Brain microvascular endothelial cell (primary cell): ENCODE data around the gene NFKBIE.

Source experiments
- DNase-seq: peaks from one replicate; pipeline ENCODE4 v3.0.0-alpha.2; 2020
- H3K27ac ChIP-seq: fragments of 250-450 bp; sonication (Bioruptor Pico); 2 replicates; pipeline ENCODE4 v1.5.1; 2020; ENCODE audit warnings: mild to moderate bottlenecking, moderate library complexity
- H3K27me3 ChIP-seq: fragments of 250-450 bp; sonication (Bioruptor Pico); replicated peaks from 2 replicates; pipeline ENCODE4 v1.5.1; 2020; ENCODE audit warnings: mild to moderate bottlenecking
- H3K36me3 ChIP-seq: fragments of 250-450 bp; sonication (Bioruptor Pico); replicated peaks from 2 replicates; pipeline ENCODE4 v1.5.1; 2020; ENCODE audit warnings: mild to moderate bottlenecking
- H3K4me3 ChIP-seq: 2 replicates; pipeline ENCODE4 v1.5.1; 2011; ENCODE audit warnings: low read depth, mild to moderate bottlenecking, control low read depth, low read length, moderate library complexity
- in situ Hi-C: cut with HindIII; loops from 2 replicates; pipeline ENCODE4 v1.10.0; 2017; ENCODE audit warnings: low sequenced_read_pairs, low pct_ligation_motif_present
- TF ChIP-seq, protein P1 (sequence below): IDR thresholded peaks from 2 replicates; pipeline ENCODE4 v1.5.1; 2011; ENCODE audit warnings: low read depth, mild to moderate bottlenecking, moderate library complexity, low read length, control low read depth, inconsistent platforms; ENCODE audit errors: missing control alignments

The NFKBIE gene

DNA sequence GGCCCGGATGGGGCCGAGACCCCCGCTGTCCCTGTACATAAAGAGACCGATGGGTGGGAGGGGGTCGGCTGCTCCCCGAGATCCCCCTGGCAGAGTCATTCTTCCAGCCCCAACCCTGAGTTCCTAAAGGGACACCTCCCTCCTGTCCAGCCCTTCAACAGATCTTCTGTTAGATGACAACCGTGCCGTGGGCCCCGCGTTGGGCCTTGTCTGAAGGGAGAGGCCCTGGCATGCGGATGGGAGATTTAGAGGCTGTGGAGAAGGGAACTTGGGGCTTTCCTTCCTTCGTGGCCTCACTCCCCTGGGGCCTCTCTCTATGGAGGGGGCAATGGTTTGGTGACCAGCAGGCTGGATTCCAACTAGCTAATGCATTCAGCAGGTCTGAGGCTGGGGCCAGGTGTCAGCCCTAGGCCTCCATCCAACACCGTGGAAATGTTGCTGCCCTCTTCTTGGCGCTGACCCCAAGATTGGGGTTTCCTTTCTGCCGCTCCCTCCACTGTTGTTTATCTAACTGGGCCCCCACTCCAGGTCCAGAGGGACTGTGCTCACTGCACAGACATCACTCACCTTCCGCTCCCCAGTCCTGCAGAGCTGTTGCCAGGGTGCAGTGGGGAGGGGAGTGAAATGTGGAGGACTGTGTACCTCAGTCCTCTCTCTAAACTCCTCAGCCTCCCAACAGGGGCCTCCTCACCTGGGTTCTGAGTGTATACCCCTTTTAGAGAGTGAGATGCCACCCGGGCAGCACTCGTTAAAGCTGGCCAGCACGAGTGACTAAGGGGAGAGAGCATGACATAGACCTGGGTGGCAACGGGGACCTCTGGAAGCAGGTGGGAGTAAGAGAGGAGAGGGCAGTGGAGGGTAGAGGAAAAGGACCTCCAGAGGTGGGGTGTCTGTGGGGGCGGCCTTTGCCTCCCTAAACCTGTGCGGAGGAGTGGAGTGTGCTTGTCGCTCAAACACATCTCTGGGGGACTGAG, 11.6 kb upstream of the NFKBIE start:
- Histone ChIP-seq H3K27ac (no peak overlapping the region), H3K4me3 (no peak overlapping the region), H3K27me3 (peaks cover 28% of the 10 kb centered on the region), H3K36me3 (no peaks in the 10 kb centered on the region)
- no peak for DNase-seq
- TF ChIP-seq, protein P1, sequence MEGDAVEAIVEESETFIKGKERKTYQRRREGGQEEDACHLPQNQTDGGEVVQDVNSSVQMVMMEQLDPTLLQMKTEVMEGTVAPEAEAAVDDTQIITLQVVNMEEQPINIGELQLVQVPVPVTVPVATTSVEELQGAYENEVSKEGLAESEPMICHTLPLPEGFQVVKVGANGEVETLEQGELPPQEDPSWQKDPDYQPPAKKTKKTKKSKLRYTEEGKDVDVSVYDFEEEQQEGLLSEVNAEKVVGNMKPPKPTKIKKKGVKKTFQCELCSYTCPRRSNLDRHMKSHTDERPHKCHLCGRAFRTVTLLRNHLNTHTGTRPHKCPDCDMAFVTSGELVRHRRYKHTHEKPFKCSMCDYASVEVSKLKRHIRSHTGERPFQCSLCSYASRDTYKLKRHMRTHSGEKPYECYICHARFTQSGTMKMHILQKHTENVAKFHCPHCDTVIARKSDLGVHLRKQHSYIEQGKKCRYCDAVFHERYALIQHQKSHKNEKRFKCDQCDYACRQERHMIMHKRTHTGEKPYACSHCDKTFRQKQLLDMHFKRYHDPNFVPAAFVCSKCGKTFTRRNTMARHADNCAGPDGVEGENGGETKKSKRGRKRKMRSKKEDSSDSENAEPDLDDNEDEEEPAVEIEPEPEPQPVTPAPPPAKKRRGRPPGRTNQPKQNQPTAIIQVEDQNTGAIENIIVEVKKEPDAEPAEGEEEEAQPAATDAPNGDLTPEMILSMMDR = no peak
- in situ Hi-C loops = no loop called here

DNA sequence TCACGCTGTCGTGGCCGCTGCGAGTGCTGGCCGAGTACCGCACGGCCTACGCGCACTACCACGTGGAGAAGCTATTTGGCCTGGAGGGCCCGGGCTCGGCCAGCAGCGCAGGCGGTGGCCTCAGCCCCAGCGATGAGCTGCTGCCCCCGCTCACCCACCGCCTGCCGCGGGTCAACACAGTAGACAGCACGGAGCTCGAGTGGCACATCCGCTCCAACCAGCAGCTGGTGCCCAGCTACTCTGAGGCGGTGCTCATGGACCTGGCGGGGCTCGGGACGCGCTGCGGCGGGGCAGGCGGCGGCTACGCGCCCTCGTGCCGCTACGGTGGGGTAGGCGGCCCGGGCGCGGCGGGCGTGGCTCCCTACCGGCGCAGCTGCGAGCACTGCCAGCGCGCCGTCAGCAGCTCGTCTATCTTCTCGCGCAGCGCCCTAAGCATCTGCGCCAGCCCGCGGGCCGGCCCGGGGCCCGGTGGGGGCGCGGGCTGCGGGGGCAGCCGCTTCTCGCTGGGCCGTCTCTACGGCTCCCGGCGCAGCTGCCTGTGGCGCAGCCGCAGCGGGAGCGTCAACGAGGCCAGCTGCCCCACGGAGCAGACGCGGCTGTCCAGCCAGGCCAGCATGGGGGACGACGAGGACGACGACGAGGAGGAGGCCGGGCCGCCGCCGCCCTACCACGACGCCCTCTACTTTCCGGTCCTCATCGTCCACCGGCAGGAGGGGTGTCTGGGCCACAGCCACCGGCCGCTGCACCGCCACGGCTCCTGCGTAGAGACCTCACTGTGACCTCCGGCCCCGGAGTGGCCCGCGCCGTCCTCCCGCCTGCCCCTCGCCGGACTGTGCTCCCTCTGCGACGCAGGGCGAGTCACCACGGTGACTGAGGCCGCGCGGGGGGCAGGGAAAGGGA, 10.6 kb upstream of the NFKBIE start:
- Histone ChIP-seq H3K27me3 (peaks cover 35% of the 10 kb centered on the region), H3K27ac (no peak overlapping the region), H3K36me3 (no peaks in the 10 kb centered on the region), H3K4me3 (peak overlapping the region; percentile 15)
- in situ Hi-C loops = no loop called here
- DNase-seq = no peak
- TF ChIP-seq, protein P1 = no peak

DNA sequence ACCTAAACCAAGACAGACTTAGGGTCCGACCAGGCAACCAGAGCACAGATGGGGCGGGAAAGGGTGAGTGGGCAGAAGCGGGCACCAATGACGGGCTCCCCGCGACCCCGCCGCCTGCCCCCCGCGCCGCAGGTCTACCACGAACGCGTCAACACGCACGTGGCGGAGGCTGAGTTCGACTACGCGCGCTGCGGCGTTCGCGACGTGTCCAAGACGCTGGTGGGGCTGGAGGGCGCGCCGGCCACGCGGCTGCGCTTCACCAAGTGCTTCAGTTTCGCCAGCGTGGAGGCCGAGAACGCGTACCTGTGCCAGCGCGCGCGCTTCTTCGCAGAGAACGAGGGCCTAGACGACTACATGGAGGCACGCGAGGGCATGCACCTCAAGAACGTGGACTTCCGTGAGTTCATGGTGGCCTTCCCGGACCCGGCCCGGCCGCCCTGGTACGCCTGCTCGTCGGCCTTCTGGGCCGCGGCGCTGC, 10.0 kb upstream of the NFKBIE start:
- TF ChIP-seq, protein P1 = no peak
- H3K27me3 ChIP-seq = peaks cover 35% of the 10 kb centered on the region
- DNase-seq = no peak
- H3K27ac ChIP-seq = no peak overlapping the region
- H3K4me3 ChIP-seq = no peak overlapping the region
- in situ Hi-C loops = no loop called here
- H3K36me3 ChIP-seq = no peaks in the 10 kb centered on the region

DNA sequence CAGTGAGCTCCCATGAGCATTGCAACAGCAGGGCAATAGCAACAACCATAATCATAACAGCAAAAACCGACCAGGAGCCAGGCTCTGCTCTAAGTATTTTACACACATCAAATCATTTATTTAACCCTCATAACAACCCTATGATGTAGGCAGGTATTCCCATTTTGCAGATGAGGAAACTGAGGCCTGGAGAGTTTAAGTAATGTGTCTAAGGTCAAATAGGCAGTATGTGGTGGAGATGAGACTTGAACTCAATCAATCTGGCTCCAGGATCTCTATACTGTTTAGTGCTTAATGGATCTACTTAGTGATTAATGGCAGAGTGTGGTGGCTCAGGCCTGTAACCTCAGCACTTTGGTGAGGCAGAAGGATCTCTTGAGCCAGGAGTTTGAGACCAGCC, 8.3 kb upstream of the NFKBIE start:
- Histone ChIP-seq H3K4me3 (no peak overlapping the region), H3K27ac (no peak overlapping the region), H3K27me3 (peaks cover 51% of the 10 kb centered on the region), H3K36me3 (no peaks in the 10 kb centered on the region)
- in situ Hi-C loops = no loop called here
- TF ChIP-seq, protein P1 = no peak
- no peak for DNase-seq

DNA sequence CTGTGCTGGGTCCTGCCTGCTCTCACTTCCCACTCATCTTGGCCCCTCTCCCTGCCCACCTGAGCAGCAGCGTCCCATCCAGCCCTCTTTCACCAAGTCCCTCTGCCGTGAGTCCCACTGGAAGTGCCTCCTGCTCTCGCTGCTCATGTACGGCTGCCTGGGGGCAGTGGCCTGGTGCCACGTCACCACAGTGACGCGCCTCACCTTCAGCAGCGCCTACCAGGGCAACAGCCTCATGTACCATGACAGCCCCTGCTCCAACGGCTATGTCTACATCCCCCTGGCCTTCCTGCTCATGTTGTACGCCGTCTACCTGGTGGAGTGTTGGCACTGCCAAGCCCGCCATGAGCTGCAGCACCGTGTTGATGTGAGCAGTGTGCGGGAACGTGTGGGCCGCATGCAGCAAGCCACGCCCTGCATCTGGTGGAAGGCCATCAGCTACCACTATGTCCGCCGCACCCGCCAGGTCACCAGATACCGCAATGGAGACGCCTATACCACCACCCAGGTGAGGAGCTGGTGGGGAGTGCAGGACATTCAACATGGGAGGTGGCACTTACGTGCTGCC, 7.7 kb upstream of the NFKBIE start:
- no peak overlapping the region for H3K4me3 ChIP-seq
- DNase-seq = no peak
- peaks cover 54% of the 10 kb centered on the region for H3K27me3 ChIP-seq
- H3K27ac ChIP-seq = no peak overlapping the region
- no peaks in the 10 kb centered on the region for H3K36me3 ChIP-seq
- in situ Hi-C loops = no loop called here
- TF ChIP-seq, protein P1 = no peak
